HEK293 (cell line): Measurements from ENCODE around the gene ERI3.
A peak's percentile ranks its signal among the peaks of the same experiment; 100 is the strongest.

Experiments used
- EGR2 ChIP-seq: fragments of 450-650 bp; formaldehyde crosslinking; IDR thresholded peaks from 2 replicates; pipeline ENCODE4 v1.5.1; 2016; ENCODE audit warnings: low read depth, missing biosample characterization, missing genetic modification characterization
- HOXA7 ChIP-seq: sonication (generic); formaldehyde crosslinking; IDR thresholded peaks from 2 replicates; pipeline ENCODE4 v1.8.1; 2022; ENCODE audit warnings: missing genetic modification reagents, borderline replicate concordance
- MZF1 ChIP-seq: fragments of 450-650 bp; formaldehyde crosslinking; IDR thresholded peaks from 2 replicates; pipeline ENCODE4 v1.5.1; 2017; ENCODE audit warnings: missing biosample characterization, missing genetic modification characterization, borderline replicate concordance
- SETDB1 ChIP-seq: IDR thresholded peaks from one replicate; pipeline ENCODE4 v1.6.1; 2017; ENCODE audit warnings: mild to moderate bottlenecking, low read length, moderate library complexity, mixed read lengths; ENCODE audit not compliant: insufficient read length
- ZBTB26 ChIP-seq: fragments of 450-650 bp; formaldehyde crosslinking; optimal IDR thresholded peaks from 2 replicates; pipeline ENCODE3; 2016; ENCODE audit warnings: missing biosample characterization, mild to moderate bottlenecking, missing genetic modification characterization
- ZBTB44 ChIP-seq: fragments of 450-650 bp; IDR thresholded peaks from 2 replicates; pipeline ENCODE4 v1.5.1; 2018; ENCODE audit warnings: missing biosample characterization, mild to moderate bottlenecking, missing genetic modification characterization
- ZBTB8A ChIP-seq: fragments of 450-650 bp; formaldehyde crosslinking; IDR thresholded peaks from 2 replicates; pipeline ENCODE4 v1.5.1; 2016; ENCODE audit warnings: missing biosample characterization, missing genetic modification characterization
- ZNF18 ChIP-seq: fragments of 450-650 bp; formaldehyde crosslinking; IDR thresholded peaks from 2 replicates; pipeline ENCODE4 v1.5.1; 2016; ENCODE audit warnings: missing biosample characterization, missing genetic modification characterization
- ZNF341 ChIP-seq: fragments of 450-650 bp; formaldehyde crosslinking; IDR thresholded peaks from 2 replicates; pipeline ENCODE4; 2016; ENCODE audit warnings: low read depth, missing biosample characterization, missing genetic modification characterization
- ZNF404 ChIP-seq: fragments of 450-650 bp; formaldehyde crosslinking; IDR thresholded peaks from 2 replicates; pipeline ENCODE4 v1.5.1; 2017; ENCODE audit warnings: missing biosample characterization, missing genetic modification characterization
- ZNF530 ChIP-seq: fragments of 450-650 bp; formaldehyde crosslinking; IDR thresholded peaks from 2 replicates; pipeline ENCODE4 v1.5.1; 2016; ENCODE audit warnings: low read depth, missing biosample characterization, missing genetic modification characterization
- ZNF571 ChIP-seq: fragments of 450-650 bp; formaldehyde crosslinking; IDR thresholded peaks from 2 replicates; pipeline ENCODE4 v1.5.0; 2017; ENCODE audit warnings: missing biosample characterization, missing genetic modification characterization
- ZNF629 ChIP-seq: fragments of 450-650 bp; formaldehyde crosslinking; IDR thresholded peaks from 2 replicates; pipeline ENCODE4 v1.5.1; 2017; ENCODE audit warnings: missing biosample characterization, missing genetic modification characterization
- ZNF660 ChIP-seq: fragments of 450-650 bp; IDR thresholded peaks from 2 replicates; pipeline ENCODE4 v1.5.1; 2018; ENCODE audit warnings: missing biosample characterization, mild to moderate bottlenecking, missing genetic modification characterization
- ZNF704 ChIP-seq: fragments of 450-650 bp; formaldehyde crosslinking; IDR thresholded peaks from 2 replicates; pipeline ENCODE4 v1.5.1; 2016; ENCODE audit warnings: missing biosample characterization, missing genetic modification characterization
- ZNF747 ChIP-seq: fragments of 450-650 bp; formaldehyde crosslinking; IDR thresholded peaks from 2 replicates; pipeline ENCODE4 v1.5.1; 2016; ENCODE audit warnings: missing biosample characterization, missing genetic modification characterization
- ZSCAN4 ChIP-seq: fragments of 450-650 bp; formaldehyde crosslinking; IDR thresholded peaks from 2 replicates; pipeline ENCODE4 v1.5.1; 2017; ENCODE audit warnings: missing biosample characterization, missing genetic modification characterization
- TF ChIP-seq, protein P1 (sequence below): fragments of 450-650 bp; formaldehyde crosslinking; IDR thresholded peaks from 2 replicates; pipeline ENCODE4 v1.5.1; 2016; ENCODE audit warnings: missing biosample characterization, missing genetic modification characterization, low read depth
- TF ChIP-seq, protein P2 (sequence below): fragments of 450-650 bp; formaldehyde crosslinking; IDR thresholded peaks from 2 replicates; pipeline ENCODE4 v1.5.1; 2016; ENCODE audit warnings: missing biosample characterization, missing genetic modification characterization
- TF ChIP-seq, protein P3 (sequence below): fragments of 450-650 bp; formaldehyde crosslinking; IDR thresholded peaks from 2 replicates; pipeline ENCODE4 v1.5.1; 2016; ENCODE audit warnings: missing biosample characterization, missing genetic modification characterization
- TF ChIP-seq, protein P4 (sequence below): fragments of 450-650 bp; formaldehyde crosslinking; IDR thresholded peaks from 2 replicates; pipeline ENCODE4 v1.5.1; 2017; ENCODE audit warnings: missing biosample characterization, missing genetic modification characterization

The ERI3 gene

GRCh38 chr1:44237721-44238457, 117.2 kb downstream of the ERI3 start (continued):
- TF ChIP-seq ZNF341 (peak; percentile 79), ZNF18 (peak; percentile 83), ZNF404 (tag by site-specific recombination) (no peak), HOXA7 (CRISPR knock-in tag) (no peak), ZBTB44 (tag by site-specific recombination) (peak; percentile 78; the same call in 1 of the 2 replicates), ZNF660 (peak; percentile 93), EGR2 (peak; percentile 98), ZNF629 (tag by site-specific recombination) (peak; percentile 85), ZBTB26 (peak; percentile 29), ZSCAN4 (peak; percentile 72; the same call in 1 of the 2 replicates), ZBTB8A (tag by site-specific recombination) (peak; percentile 80), ZNF704 (tag by site-specific recombination) (no peak), MZF1 (tag by site-specific recombination) (0 out of 2 replicates have a peak, but pooled peaks have one; percentile 29), ZNF530 (tag by site-specific recombination) (no peak), SETDB1 (peak; percentile 25), ZNF571 (tag by site-specific recombination) (no peak), ZNF747 (tag by site-specific recombination) (no peak)
- TF ChIP-seq, protein P1, sequence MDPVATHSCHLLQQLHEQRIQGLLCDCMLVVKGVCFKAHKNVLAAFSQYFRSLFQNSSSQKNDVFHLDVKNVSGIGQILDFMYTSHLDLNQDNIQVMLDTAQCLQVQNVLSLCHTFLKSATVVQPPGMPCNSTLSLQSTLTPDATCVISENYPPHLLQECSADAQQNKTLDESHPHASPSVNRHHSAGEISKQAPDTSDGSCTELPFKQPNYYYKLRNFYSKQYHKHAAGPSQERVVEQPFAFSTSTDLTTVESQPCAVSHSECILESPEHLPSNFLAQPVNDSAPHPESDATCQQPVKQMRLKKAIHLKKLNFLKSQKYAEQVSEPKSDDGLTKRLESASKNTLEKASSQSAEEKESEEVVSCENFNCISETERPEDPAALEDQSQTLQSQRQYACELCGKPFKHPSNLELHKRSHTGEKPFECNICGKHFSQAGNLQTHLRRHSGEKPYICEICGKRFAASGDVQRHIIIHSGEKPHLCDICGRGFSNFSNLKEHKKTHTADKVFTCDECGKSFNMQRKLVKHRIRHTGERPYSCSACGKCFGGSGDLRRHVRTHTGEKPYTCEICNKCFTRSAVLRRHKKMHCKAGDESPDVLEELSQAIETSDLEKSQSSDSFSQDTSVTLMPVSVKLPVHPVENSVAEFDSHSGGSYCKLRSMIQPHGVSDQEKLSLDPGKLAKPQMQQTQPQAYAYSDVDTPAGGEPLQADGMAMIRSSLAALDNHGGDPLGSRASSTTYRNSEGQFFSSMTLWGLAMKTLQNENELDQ (tag by site-specific recombination), result no peak
- TF ChIP-seq, protein P2, sequence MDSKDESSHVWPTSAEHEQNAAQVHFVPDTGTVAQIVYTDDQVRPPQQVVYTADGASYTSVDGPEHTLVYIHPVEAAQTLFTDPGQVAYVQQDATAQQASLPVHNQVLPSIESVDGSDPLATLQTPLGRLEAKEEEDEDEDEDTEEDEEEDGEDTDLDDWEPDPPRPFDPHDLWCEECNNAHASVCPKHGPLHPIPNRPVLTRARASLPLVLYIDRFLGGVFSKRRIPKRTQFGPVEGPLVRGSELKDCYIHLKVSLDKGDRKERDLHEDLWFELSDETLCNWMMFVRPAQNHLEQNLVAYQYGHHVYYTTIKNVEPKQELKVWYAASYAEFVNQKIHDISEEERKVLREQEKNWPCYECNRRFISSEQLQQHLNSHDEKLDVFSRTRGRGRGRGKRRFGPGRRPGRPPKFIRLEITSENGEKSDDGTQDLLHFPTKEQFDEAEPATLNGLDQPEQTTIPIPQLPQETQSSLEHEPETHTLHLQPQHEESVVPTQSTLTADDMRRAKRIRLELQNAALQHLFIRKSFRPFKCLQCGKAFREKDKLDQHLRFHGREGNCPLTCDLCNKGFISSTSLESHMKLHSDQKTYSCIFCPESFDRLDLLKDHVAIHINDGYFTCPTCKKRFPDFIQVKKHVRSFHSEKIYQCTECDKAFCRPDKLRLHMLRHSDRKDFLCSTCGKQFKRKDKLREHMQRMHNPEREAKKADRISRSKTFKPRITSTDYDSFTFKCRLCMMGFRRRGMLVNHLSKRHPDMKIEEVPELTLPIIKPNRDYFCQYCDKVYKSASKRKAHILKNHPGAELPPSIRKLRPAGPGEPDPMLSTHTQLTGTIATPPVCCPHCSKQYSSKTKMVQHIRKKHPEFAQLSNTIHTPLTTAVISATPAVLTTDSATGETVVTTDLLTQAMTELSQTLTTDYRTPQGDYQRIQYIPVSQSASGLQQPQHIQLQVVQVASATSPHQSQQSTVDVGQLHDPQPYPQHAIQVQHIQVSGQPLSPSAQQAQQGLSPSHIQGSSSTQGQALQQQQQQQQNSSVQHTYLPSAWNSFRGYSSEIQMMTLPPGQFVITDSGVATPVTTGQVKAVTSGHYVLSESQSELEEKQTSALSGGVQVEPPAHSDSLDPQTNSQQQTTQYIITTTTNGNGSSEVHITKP (tag by site-specific recombination), result peak; percentile 99
- TF ChIP-seq, protein P3, sequence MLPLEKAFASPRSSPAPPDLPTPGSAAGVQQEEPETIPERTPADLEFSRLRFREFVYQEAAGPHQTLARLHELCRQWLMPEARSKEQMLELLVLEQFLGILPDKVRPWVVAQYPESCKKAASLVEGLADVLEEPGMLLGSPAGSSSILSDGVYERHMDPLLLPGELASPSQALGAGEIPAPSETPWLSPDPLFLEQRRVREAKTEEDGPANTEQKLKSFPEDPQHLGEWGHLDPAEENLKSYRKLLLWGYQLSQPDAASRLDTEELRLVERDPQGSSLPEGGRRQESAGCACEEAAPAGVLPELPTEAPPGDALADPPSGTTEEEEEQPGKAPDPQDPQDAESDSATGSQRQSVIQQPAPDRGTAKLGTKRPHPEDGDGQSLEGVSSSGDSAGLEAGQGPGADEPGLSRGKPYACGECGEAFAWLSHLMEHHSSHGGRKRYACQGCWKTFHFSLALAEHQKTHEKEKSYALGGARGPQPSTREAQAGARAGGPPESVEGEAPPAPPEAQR, result peak; percentile 41; the same call in 1 of the 2 replicates
- TF ChIP-seq, protein P4, sequence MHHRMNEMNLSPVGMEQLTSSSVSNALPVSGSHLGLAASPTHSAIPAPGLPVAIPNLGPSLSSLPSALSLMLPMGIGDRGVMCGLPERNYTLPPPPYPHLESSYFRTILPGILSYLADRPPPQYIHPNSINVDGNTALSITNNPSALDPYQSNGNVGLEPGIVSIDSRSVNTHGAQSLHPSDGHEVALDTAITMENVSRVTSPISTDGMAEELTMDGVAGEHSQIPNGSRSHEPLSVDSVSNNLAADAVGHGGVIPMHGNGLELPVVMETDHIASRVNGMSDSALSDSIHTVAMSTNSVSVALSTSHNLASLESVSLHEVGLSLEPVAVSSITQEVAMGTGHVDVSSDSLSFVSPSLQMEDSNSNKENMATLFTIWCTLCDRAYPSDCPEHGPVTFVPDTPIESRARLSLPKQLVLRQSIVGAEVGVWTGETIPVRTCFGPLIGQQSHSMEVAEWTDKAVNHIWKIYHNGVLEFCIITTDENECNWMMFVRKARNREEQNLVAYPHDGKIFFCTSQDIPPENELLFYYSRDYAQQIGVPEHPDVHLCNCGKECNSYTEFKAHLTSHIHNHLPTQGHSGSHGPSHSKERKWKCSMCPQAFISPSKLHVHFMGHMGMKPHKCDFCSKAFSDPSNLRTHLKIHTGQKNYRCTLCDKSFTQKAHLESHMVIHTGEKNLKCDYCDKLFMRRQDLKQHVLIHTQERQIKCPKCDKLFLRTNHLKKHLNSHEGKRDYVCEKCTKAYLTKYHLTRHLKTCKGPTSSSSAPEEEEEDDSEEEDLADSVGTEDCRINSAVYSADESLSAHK, result peak; percentile 90
